Fibroblast of lung (primary cell): ENCODE results near the gene DAND5. TPM values are rescaled to one million over a fixed set of nuclear protein-coding genes. Genes with fewer than 3 reads are reported as not detected.
"Not testable (repeated sequence)": the region's sequence is repeated elsewhere in the genome, so short reads cannot be mapped to it uniquely, and the experiment has no call there.

Experiments
- DNase-seq, 2 donors: peaks; one replicate each; pipeline versions ENCODE4 v3.0.0 to v3.0.0-alpha.2; 2010; ENCODE audit warnings: low read depth in 2 of 2
- H2AFZ ChIP-seq: 2 replicates; pipeline ENCODE4 v1.5.1; 2012; ENCODE audit warnings: low read length, control low read depth, inconsistent platforms
- H3K27ac ChIP-seq: 2 replicates; pipeline ENCODE4 v1.5.1; 2011; ENCODE audit warnings: low read length, control low read depth; ENCODE audit not compliant: insufficient read depth
- H3K27me3 ChIP-seq: 2 replicates; pipeline ENCODE4 v1.5.1; 2011; ENCODE audit warnings: mild to moderate bottlenecking, low read length; ENCODE audit not compliant: control insufficient read depth, insufficient read depth
- H3K36me3 ChIP-seq: 2 replicates; pipeline ENCODE4 v1.5.1; 2011; ENCODE audit warnings: low read length; ENCODE audit not compliant: control insufficient read depth, insufficient read depth
- H3K4me1 ChIP-seq: 2 replicates; pipeline ENCODE4 v1.5.1; 2011; ENCODE audit warnings: low read length; ENCODE audit not compliant: control insufficient read depth, insufficient read depth; ENCODE audit errors: extremely low read depth
- H3K4me2 ChIP-seq: 2 replicates; pipeline ENCODE4 v1.5.1; 2011; ENCODE audit warnings: low read length, control low read depth; ENCODE audit not compliant: insufficient read depth; ENCODE audit errors: extremely low read depth
- H3K4me3 ChIP-seq, 4 experiments: fragments of 200-600 bp in 1 of 4; sonication (generic) in 1 of 4; replicated peaks in 1 of 4; 2 replicates each; pipeline ENCODE4 v1.5.1; 2011 to 2016; ENCODE audit warnings: low read length in 4 of 4, low read depth in 3 of 4, mild to moderate bottlenecking in 3 of 4, control low read depth in 2 of 4, inconsistent platforms in 1 of 4, mixed read lengths in 1 of 4; ENCODE audit not compliant: insufficient read depth in 1 of 4; ENCODE audit errors: control extremely low read depth in 1 of 4
- H3K79me2 ChIP-seq: 2 replicates; pipeline ENCODE4 v1.5.1; 2012; ENCODE audit warnings: mild to moderate bottlenecking, low read length, inconsistent platforms; ENCODE audit not compliant: control insufficient read depth, insufficient read depth
- H3K9ac ChIP-seq: 2 replicates; pipeline ENCODE4 v1.5.1; 2011; ENCODE audit warnings: mild to moderate bottlenecking, low read length, control low read depth; ENCODE audit not compliant: insufficient read depth
- H3K9me3 ChIP-seq: 2 replicates; pipeline ENCODE4 v1.5.1; 2012; ENCODE audit warnings: low read depth, low read length; ENCODE audit not compliant: control insufficient read depth, insufficient read depth
- H4K20me1 ChIP-seq: 2 replicates; pipeline ENCODE4 v1.5.1; 2011; ENCODE audit warnings: low read length; ENCODE audit not compliant: control insufficient read depth, insufficient read depth; ENCODE audit errors: extremely low read depth
- EZH2 ChIP-seq: IDR thresholded peaks from 2 replicates; pipeline ENCODE4 v1.5.1; 2012; ENCODE audit warnings: low read length, control low read depth, mild to moderate bottlenecking; ENCODE audit errors: missing control alignments
- polyA plus RNA-seq, 2 donors: library from polyadenylated mRNA; depleted of rRNA in 1 of 2; stranded (reverse) in 1 of 2; unstranded in 1 of 2; fragments of >200 nt; gene quantifications; 2 replicates each; pipeline ENCODE4 v1.2.1, GENCODE V29; 2011 to 2012; ENCODE audit warnings: missing spikeins in 1 of 2
- total RNA-seq: library from RNA; depleted of rRNA; stranded (reverse); fragments of >200 nt; gene quantifications from 2 replicates; pipeline ENCODE4 v1.2.1, GENCODE V29; 2014
- TF ChIP-seq, protein P1 (sequence below), 2 donors: IDR thresholded peaks in 1 of 2; conservative IDR thresholded peaks in 1 of 2; 1 replicate in 1 of 2; 2 replicates in 1 of 2; pipeline ENCODE4 v1.5.1; 2011 to 2012; ENCODE audit warnings: low read length in 2 of 2, control low read depth in 1 of 2, inconsistent platforms in 1 of 2, low read depth in 1 of 2, mild to moderate bottlenecking in 1 of 2

DAND5 gene
- total and polyA plus RNA-seq, 2 donors (not counting 1 experiment from before 2014, with no cell fraction given) = 0.03 TPM; not detected in 1

DNA sequence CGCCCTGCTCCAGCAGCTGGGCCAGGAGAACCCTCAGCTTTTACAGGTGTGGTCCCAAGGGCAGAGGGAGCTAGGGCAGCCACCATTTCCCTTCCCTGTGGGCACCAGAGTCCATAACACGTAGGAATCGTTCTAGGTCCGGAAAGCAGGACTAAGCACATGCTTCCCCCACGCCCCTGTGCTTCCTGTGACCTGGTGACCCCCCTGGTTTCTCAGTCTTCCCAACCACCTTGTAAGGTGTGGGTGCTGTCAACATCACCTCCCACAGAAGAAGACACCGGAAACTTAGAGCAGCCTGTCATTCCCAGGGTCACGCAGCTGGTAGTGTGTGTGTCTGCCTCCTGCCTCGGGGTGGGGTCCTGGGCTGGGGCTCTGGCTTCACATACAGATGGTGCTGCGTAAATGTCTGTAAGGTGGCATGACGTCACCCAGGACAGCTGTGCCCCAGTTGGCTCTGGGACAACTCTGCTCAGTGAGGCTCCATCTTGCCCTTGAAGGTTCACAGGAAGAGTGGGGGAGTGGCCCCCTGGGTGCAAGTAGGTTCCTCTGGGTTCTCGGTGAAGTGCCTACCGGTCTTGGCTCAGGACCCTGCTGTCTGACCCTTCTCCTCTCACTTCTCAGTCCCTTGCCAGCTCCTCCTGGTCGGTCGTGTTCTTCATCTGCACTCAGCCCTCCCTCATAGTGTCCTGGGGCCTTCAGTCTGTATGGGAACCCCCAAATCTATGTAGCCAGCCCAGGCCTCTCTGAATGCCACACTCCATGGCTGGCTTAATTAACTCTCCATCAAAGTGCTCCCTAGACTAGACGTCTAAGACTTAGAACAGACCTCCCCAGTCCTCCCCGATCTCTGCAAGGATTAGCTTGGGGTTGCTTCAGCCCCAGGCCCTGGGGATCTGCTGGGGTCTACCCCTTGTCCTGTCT, 19.8 kb upstream of the DAND5 start:
- Histone ChIP-seq H3K4me1 (peaks cover 24% of the 10 kb centered on the region), H3K79me2 (peaks cover 45% of the 10 kb centered on the region), H4K20me1 (no peaks in the 10 kb centered on the region), H3K9ac (peak overlapping the region; percentile 5), H3K4me2 (no peak overlapping the region), H3K4me3 (no peak overlapping the region), H2AFZ (no peak overlapping the region), H3K27ac (peak overlapping the region; percentile 37), H3K9me3 (no peaks in the 10 kb centered on the region), H3K36me3 (peaks cover 40% of the 10 kb centered on the region), H3K27me3 (no peaks in the 10 kb centered on the region)
- DNase-seq = no peak
- no peak for TF ChIP-seq EZH2
- TF ChIP-seq, protein P1, sequence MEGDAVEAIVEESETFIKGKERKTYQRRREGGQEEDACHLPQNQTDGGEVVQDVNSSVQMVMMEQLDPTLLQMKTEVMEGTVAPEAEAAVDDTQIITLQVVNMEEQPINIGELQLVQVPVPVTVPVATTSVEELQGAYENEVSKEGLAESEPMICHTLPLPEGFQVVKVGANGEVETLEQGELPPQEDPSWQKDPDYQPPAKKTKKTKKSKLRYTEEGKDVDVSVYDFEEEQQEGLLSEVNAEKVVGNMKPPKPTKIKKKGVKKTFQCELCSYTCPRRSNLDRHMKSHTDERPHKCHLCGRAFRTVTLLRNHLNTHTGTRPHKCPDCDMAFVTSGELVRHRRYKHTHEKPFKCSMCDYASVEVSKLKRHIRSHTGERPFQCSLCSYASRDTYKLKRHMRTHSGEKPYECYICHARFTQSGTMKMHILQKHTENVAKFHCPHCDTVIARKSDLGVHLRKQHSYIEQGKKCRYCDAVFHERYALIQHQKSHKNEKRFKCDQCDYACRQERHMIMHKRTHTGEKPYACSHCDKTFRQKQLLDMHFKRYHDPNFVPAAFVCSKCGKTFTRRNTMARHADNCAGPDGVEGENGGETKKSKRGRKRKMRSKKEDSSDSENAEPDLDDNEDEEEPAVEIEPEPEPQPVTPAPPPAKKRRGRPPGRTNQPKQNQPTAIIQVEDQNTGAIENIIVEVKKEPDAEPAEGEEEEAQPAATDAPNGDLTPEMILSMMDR (conservative IDR thresholded peaks at IDR 0.05 in 1 of 2, IDR thresholded peaks at IDR 0.05 in 1 of 2; ENCODE audit: low read depth in 1 of 2, low read length in 2 of 2) = no peak

DNA sequence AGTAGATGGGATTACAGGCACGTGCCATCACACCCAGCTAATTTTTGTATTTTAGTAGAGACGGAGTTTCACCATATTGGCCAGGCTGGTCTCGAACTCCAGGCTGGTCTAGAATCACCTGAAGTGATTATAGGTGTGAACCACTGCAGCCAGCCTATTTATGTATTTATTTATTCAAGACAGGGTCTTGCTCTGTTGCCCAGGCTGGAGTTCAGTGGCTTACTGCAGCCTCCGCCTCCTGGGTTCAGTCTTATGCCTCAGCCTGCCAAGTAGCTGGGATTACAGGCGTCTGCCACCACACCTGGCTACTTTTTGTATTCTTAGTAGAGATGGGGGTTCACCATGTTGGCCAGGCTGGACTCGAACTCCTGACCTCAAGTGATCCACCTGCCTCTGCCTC, 17.3 kb upstream of the DAND5 start:
- H3K27me3 ChIP-seq, H3K9me3 ChIP-seq, H3K4me3 ChIP-seq, DNase-seq, H3K4me2 ChIP-seq, H4K20me1 ChIP-seq, H2AFZ ChIP-seq, H3K9ac ChIP-seq: not testable (repeated sequence)
- peaks cover 17% of the 10 kb centered on the region for H3K4me1 ChIP-seq
- peaks cover 39% of the 10 kb centered on the region for H3K36me3 ChIP-seq
- H3K27ac ChIP-seq = peak overlapping the region; percentile 82
- H3K79me2 ChIP-seq = peaks cover 56% of the 10 kb centered on the region

DNA sequence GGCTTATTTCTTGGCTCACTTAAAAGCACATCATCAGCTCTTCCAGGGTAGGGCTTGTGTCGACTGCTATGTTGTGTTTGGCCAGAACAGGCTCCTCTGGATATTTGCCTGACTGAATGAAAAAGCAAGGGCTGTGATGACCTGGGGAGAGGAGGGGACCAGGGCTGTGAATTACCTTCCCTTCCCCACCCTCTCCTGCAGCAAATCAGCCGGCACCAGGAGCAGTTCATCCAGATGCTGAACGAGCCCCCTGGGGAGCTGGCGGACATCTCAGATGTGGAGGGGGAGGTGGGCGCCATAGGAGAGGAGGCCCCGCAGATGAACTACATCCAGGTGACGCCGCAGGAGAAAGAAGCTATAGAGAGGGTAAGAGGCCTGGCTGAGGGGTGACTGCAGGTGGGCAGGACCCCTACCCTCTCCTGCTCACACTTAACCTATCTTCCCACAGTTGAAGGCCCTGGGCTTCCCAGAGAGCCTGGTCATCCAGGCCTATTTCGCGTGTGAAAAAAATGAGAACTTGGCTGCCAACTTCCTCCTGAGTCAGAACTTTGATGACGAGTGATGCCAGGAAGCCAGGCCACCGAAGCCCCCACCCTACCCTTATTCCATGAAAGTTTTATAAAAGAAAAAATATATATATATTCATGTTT, 16.8 kb upstream of the DAND5 start:
- peak; percentile 87 to 89 for DNase-seq

More for the DNA sequence above, 16.8 kb upstream of the DAND5 start:
- TF ChIP-seq, protein P1 (conservative IDR thresholded peaks at IDR 0.05 in 1 of 2, IDR thresholded peaks at IDR 0.05 in 1 of 2; ENCODE audit: low read depth in 1 of 2, low read length in 2 of 2) = no peak
- no peak for TF ChIP-seq EZH2
- H4K20me1 ChIP-seq = no peaks in the 10 kb centered on the region
- H3K27ac ChIP-seq = peak overlapping the region; percentile 82
- H2AFZ ChIP-seq = no peak overlapping the region
- H3K4me1 ChIP-seq = peaks cover 17% of the 10 kb centered on the region
- H3K9me3 ChIP-seq = no peaks in the 10 kb centered on the region
- no peak overlapping the region for H3K4me3 ChIP-seq
- H3K9ac ChIP-seq = peak overlapping the region; percentile 43
- peak overlapping the region; percentile 3 for H3K4me2 ChIP-seq
- peaks cover 39% of the 10 kb centered on the region for H3K36me3 ChIP-seq
- no peaks in the 10 kb centered on the region for H3K27me3 ChIP-seq
- peaks cover 54% of the 10 kb centered on the region for H3K79me2 ChIP-seq
